ENCODE data around the gene TUBA1C. TPM values are rescaled to one million over a fixed set of nuclear protein-coding genes. Genes with fewer than 3 reads are reported as not detected.
A peak's percentile ranks its signal among the peaks of the same experiment; 100 is the strongest.

TUBA1C gene
- total and polyA plus RNA-seq, 9 of the 15 experiments (the other 6 are each of a cell fraction or from before 2014, with no cell fraction given): 755 to 3,012 (median 914) TPM

DNA sequence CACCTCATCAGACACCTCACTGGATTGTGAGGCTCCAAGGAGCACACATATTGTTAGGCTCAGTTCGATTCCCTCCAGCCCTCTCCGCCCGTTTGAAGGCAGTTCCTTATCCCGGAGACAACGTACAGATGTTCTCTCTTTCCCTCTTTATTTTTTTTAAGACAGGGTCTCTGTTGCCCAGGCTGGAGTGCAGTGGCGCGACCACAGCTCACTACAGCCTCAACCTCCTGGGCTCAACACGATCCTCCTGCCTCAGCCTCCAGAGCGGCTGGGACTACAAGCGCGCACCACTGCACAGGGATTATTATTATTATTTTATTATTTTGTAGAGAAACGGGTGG is 57.5 kb downstream of the TUBA1C start (continued):
- TF ChIP-seq GABPA (tag; conservative IDR thresholded peaks at IDR 0.05; ENCODE audit: low read depth) (0 out of 2 replicates have a peak, but pooled peaks have one; percentile 44), ZNF324 (CRISPR knock-in tag; IDR thresholded peaks at IDR 0.05) (no peak), POLR2G (IDR thresholded peaks at IDR 0.05; ENCODE audit: low read depth, low read length) (no peak), WHSC1 (IDR thresholded peaks at IDR 0.05; ENCODE audit: low read length) (no peak), SMAD1 (IDR thresholded peaks at IDR 0.05; ENCODE audit: low read depth, low read length, partially characterized antibody) (no peak), HMG20B (CRISPR knock-in tag; IDR thresholded peaks at IDR 0.05) (no peak), ILK (tag; IDR thresholded peaks at IDR 0.05; ENCODE audit: borderline replicate concordance, low read depth) (no peak), RAD51 (IDR thresholded peaks at IDR 0.05; ENCODE audit: borderline replicate concordance, low read depth) (no peak), CCNT2 (IDR thresholded peaks at IDR 0.05; ENCODE audit: borderline replicate concordance, extremely low read depth, insufficient read length, low read depth, low read length) (no peak), SAFB (IDR thresholded peaks at IDR 0.05; ENCODE audit: borderline replicate concordance, low read depth, low read length) (no peak), SIRT6 (IDR thresholded peaks at IDR 0.05; ENCODE audit: low read depth, low read length) (no peak), ZNF717 (CRISPR knock-in tag; IDR thresholded peaks at IDR 0.05) (no peak), SMARCA4 (IDR thresholded peaks at IDR 0.05) (0 out of 2 replicates have a peak, but pooled peaks have one; percentile 42)
- TF ChIP-seq, protein P1, sequence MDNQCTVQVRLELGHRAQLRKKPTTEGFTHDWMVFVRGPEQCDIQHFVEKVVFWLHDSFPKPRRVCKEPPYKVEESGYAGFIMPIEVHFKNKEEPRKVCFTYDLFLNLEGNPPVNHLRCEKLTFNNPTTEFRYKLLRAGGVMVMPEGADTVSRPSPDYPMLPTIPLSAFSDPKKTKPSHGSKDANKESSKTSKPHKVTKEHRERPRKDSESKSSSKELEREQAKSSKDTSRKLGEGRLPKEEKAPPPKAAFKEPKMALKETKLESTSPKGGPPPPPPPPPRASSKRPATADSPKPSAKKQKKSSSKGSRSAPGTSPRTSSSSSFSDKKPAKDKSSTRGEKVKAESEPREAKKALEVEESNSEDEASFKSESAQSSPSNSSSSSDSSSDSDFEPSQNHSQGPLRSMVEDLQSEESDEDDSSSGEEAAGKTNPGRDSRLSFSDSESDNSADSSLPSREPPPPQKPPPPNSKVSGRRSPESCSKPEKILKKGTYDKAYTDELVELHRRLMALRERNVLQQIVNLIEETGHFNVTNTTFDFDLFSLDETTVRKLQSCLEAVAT (IDR thresholded peaks at IDR 0.05): 0 out of 4 replicates have a peak, but pooled peaks of 1 of the 2 experiments have one; percentile 46
- TF ChIP-seq, protein P2, sequence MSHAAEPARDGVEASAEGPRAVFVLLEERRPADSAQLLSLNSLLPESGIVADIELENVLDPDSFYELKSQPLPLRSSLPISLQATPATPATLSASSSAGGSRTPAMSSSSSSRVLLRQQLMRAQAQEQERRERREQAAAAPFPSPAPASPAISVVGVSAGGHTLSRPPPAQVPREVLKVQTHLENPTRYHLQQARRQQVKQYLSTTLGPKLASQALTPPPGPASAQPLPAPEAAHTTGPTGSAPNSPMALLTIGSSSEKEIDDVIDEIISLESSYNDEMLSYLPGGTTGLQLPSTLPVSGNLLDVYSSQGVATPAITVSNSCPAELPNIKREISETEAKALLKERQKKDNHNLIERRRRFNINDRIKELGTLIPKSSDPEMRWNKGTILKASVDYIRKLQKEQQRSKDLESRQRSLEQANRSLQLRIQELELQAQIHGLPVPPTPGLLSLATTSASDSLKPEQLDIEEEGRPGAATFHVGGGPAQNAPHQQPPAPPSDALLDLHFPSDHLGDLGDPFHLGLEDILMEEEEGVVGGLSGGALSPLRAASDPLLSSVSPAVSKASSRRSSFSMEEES (CRISPR knock-in tag; IDR thresholded peaks at IDR 0.05): no peak
- TF ChIP-seq, protein P3, sequence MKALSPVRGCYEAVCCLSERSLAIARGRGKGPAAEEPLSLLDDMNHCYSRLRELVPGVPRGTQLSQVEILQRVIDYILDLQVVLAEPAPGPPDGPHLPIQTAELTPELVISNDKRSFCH (CRISPR knock-in tag; IDR thresholded peaks at IDR 0.05): no peak
- TF ChIP-seq, protein P3 (tag; IDR thresholded peaks at IDR 0.05): no peak
- TF ChIP-seq, protein P4, sequence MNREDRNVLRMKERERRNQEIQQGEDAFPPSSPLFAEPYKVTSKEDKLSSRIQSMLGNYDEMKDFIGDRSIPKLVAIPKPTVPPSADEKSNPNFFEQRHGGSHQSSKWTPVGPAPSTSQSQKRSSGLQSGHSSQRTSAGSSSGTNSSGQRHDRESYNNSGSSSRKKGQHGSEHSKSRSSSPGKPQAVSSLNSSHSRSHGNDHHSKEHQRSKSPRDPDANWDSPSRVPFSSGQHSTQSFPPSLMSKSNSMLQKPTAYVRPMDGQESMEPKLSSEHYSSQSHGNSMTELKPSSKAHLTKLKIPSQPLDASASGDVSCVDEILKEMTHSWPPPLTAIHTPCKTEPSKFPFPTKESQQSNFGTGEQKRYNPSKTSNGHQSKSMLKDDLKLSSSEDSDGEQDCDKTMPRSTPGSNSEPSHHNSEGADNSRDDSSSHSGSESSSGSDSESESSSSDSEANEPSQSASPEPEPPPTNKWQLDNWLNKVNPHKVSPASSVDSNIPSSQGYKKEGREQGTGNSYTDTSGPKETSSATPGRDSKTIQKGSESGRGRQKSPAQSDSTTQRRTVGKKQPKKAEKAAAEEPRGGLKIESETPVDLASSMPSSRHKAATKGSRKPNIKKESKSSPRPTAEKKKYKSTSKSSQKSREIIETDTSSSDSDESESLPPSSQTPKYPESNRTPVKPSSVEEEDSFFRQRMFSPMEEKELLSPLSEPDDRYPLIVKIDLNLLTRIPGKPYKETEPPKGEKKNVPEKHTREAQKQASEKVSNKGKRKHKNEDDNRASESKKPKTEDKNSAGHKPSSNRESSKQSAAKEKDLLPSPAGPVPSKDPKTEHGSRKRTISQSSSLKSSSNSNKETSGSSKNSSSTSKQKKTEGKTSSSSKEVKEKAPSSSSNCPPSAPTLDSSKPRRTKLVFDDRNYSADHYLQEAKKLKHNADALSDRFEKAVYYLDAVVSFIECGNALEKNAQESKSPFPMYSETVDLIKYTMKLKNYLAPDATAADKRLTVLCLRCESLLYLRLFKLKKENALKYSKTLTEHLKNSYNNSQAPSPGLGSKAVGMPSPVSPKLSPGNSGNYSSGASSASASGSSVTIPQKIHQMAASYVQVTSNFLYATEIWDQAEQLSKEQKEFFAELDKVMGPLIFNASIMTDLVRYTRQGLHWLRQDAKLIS (CRISPR knock-in tag; IDR thresholded peaks at IDR 0.05): no peak
- TF ChIP-seq, protein P5, sequence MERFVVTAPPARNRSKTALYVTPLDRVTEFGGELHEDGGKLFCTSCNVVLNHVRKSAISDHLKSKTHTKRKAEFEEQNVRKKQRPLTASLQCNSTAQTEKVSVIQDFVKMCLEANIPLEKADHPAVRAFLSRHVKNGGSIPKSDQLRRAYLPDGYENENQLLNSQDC (CRISPR knock-in tag; IDR thresholded peaks at IDR 0.05): no peak
- TF ChIP-seq, protein P6, sequence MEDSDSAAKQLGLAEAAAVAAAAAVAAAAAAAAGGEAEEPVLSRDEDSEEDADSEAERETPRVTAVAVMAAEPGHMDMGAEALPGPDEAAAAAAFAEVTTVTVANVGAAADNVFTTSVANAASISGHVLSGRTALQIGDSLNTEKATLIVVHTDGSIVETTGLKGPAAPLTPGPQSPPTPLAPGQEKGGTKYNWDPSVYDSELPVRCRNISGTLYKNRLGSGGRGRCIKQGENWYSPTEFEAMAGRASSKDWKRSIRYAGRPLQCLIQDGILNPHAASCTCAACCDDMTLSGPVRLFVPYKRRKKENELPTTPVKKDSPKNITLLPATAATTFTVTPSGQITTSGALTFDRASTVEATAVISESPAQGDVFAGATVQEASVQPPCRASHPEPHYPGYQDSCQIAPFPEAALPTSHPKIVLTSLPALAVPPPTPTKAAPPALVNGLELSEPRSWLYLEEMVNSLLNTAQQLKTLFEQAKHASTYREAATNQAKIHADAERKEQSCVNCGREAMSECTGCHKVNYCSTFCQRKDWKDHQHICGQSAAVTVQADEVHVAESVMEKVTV (CRISPR knock-in tag; IDR thresholded peaks at IDR 0.05): peak; percentile 32; the same call in 1 of the 2 replicates

Data from K562 (cell line).